Measurements from ENCODE around the gene CLEC18A. TPM values are rescaled to one million over a fixed set of nuclear protein-coding genes. Genes with fewer than 3 reads are reported as not detected.

The CLEC18A gene
- total and polyA plus RNA-seq, 5 donors from 2014 or later = 0.14 to 2.9 TPM; not detected in 3

GRCh38 chr16:69924777-69925191 lies 26.4 kb upstream of the CLEC18A start:
- Histone ChIP-seq H3K4me1 (ENCODE audit: control insufficient read depth, insufficient read depth, low read length, poor library complexity, severe bottlenecking) (no peaks in the 10 kb centered on the region), H3K27ac (ENCODE audit: insufficient read depth, low read length, poor library complexity, severe bottlenecking) (no peak overlapping the region), H3K27me3 (ENCODE audit: control insufficient read depth, insufficient read depth, low read length) (no peaks in the 10 kb centered on the region), H3K4me3 (ENCODE audit: low read depth, low read length) (no peak overlapping the region), H3K9me3 (ENCODE audit: control insufficient read depth in 2 of 2, low read length in 2 of 2) (no peaks in the 10 kb centered on the region), H3K36me3 (ENCODE audit: control insufficient read depth, insufficient read depth, low read length) (peaks cover 43% of the 10 kb centered on the region)
- H3K27ac Mint-ChIP-seq = no peak overlapping the region
- ATAC-seq (ENCODE audit: low read depth in 2 of 2) (no peak), DNase-seq (no peak)
- H3K4me3 Mint-ChIP-seq = no peak overlapping the region
- no peaks in the 10 kb centered on the region for H3K9me3 Mint-ChIP-seq
- H3K4me1 Mint-ChIP-seq = peaks cover 0 to under 1% (median 0%) of the 10 kb centered on the region in 4 donors
- no peaks in the 10 kb centered on the region for H3K27me3 Mint-ChIP-seq
- H3K36me3 Mint-ChIP-seq = peaks cover 27% of the 10 kb centered on the region

- no peaks in the 10 kb centered on the region for H3K9me3 ChIP-seq (ENCODE audit: control insufficient read depth in 2 of 2, low read length in 2 of 2)
- peak overlapping the region in 1 of 3 donors; percentile 8 for H3K27ac Mint-ChIP-seq
- H3K36me3 ChIP-seq (ENCODE audit: control insufficient read depth, insufficient read depth, low read length) = peaks cover 38% of the 10 kb centered on the region
- peaks cover 0 to 5% (median 0%) of the 10 kb centered on the region in 4 donors for H3K4me1 Mint-ChIP-seq
- no peak overlapping the region for H3K27ac ChIP-seq (ENCODE audit: insufficient read depth, low read length, poor library complexity, severe bottlenecking)
- no peaks in the 10 kb centered on the region for H3K9me3 Mint-ChIP-seq
- H3K4me3 ChIP-seq (ENCODE audit: low read depth, low read length) = no peak overlapping the region
- no peaks in the 10 kb centered on the region for H3K27me3 ChIP-seq (ENCODE audit: control insufficient read depth, insufficient read depth, low read length)
- DNase-seq (no peak), ATAC-seq (ENCODE audit: low read depth in 2 of 2) (no peak)
- H3K4me3 Mint-ChIP-seq = no peak overlapping the region
- no peaks in the 10 kb centered on the region for H3K4me1 ChIP-seq (ENCODE audit: control insufficient read depth, insufficient read depth, low read length, poor library complexity, severe bottlenecking)
- no peaks in the 10 kb centered on the region for H3K27me3 Mint-ChIP-seq
- H3K36me3 Mint-ChIP-seq = peaks cover 33% of the 10 kb centered on the region
Observed at GRCh38 chr16:69925311-69925710, 25.8 kb upstream of the CLEC18A start.

GRCh38 chr16:69926241-69926640 lies 24.9 kb upstream of the CLEC18A start:
- Histone ChIP-seq H3K27me3 (ENCODE audit: control insufficient read depth, insufficient read depth, low read length) (no peaks in the 10 kb centered on the region), H3K27ac (ENCODE audit: insufficient read depth, low read length, poor library complexity, severe bottlenecking) (no peak overlapping the region), H3K4me1 (ENCODE audit: control insufficient read depth, insufficient read depth, low read length, poor library complexity, severe bottlenecking) (no peaks in the 10 kb centered on the region), H3K4me3 (ENCODE audit: low read depth, low read length) (no peak overlapping the region), H3K9me3 (ENCODE audit: control insufficient read depth in 2 of 2, low read length in 2 of 2) (no peaks in the 10 kb centered on the region), H3K36me3 (ENCODE audit: control insufficient read depth, insufficient read depth, low read length) (peaks cover 37% of the 10 kb centered on the region)
- H3K27ac Mint-ChIP-seq = peak overlapping the region in 2 of 3 donors; percentile 1 to 8
- peaks cover 2% of the 10 kb centered on the region for H3K27me3 Mint-ChIP-seq
- no peaks in the 10 kb centered on the region for H3K9me3 Mint-ChIP-seq
- ATAC-seq (ENCODE audit: low read depth in 2 of 2) (no peak), DNase-seq (no peak)
- H3K4me3 Mint-ChIP-seq = no peak overlapping the region
- peaks cover 0 to 5% (median 0%) of the 10 kb centered on the region in 4 donors for H3K4me1 Mint-ChIP-seq
- peaks cover 30% of the 10 kb centered on the region for H3K36me3 Mint-ChIP-seq

- no peaks in the 10 kb centered on the region for H3K9me3 ChIP-seq (ENCODE audit: control insufficient read depth in 2 of 2, low read length in 2 of 2)
- Mint-ChIP-seq H3K27me3 (peaks cover 4% of the 10 kb centered on the region), H3K36me3 (peaks cover 29% of the 10 kb centered on the region), H3K27ac (peak overlapping the region in 1 of 3 donors; percentile 32), H3K9me3 (no peaks in the 10 kb centered on the region), H3K4me1 (peaks cover 0 to 5% (median 0%) of the 10 kb centered on the region in 4 donors), H3K4me3 (no peak overlapping the region)
- DNase-seq = no peak
- H3K27me3 ChIP-seq (ENCODE audit: control insufficient read depth, insufficient read depth, low read length) = no peaks in the 10 kb centered on the region
- no peak overlapping the region for H3K27ac ChIP-seq (ENCODE audit: insufficient read depth, low read length, poor library complexity, severe bottlenecking)
- peaks cover 43% of the 10 kb centered on the region for H3K36me3 ChIP-seq (ENCODE audit: control insufficient read depth, insufficient read depth, low read length)
- no peaks in the 10 kb centered on the region for H3K4me1 ChIP-seq (ENCODE audit: control insufficient read depth, insufficient read depth, low read length, poor library complexity, severe bottlenecking)
- peak in 1 of 2 donors; percentile 24 for ATAC-seq (ENCODE audit: low read depth in 2 of 2)
- H3K4me3 ChIP-seq (ENCODE audit: low read depth, low read length) = no peak overlapping the region
Observed at GRCh38 chr16:69927056-69927757, 23.9 kb upstream of the CLEC18A start.

- no peaks in the 10 kb centered on the region for H3K9me3 ChIP-seq (ENCODE audit: control insufficient read depth in 2 of 2, low read length in 2 of 2)
- Mint-ChIP-seq H3K36me3 (peaks cover 41% of the 10 kb centered on the region), H3K9me3 (no peaks in the 10 kb centered on the region), H3K4me1 (peaks cover 0 to 5% (median 0%) of the 10 kb centered on the region in 4 donors), H3K27ac (no peak overlapping the region), H3K4me3 (peak overlapping the region in 1 of 4 donors; percentile 69), H3K27me3 (peaks cover 4% of the 10 kb centered on the region)
- ATAC-seq (ENCODE audit: low read depth in 2 of 2) (no peak), DNase-seq (no peak)
- H3K4me1 ChIP-seq (ENCODE audit: control insufficient read depth, insufficient read depth, low read length, poor library complexity, severe bottlenecking) = no peaks in the 10 kb centered on the region
- H3K27me3 ChIP-seq (ENCODE audit: control insufficient read depth, insufficient read depth, low read length) = no peaks in the 10 kb centered on the region
- H3K27ac ChIP-seq (ENCODE audit: insufficient read depth, low read length, poor library complexity, severe bottlenecking) = no peak overlapping the region
- no peak overlapping the region for H3K4me3 ChIP-seq (ENCODE audit: low read depth, low read length)
- H3K36me3 ChIP-seq (ENCODE audit: control insufficient read depth, insufficient read depth, low read length) = peaks cover 54% of the 10 kb centered on the region
Observed at GRCh38 chr16:69928856-69929400, 22.2 kb upstream of the CLEC18A start.

- DNase-seq (no peak), ATAC-seq (ENCODE audit: low read depth in 2 of 2) (no peak)
- H3K4me1 ChIP-seq (ENCODE audit: control insufficient read depth, insufficient read depth, low read length, poor library complexity, severe bottlenecking) = no peaks in the 10 kb centered on the region
- H3K9me3 Mint-ChIP-seq = no peaks in the 10 kb centered on the region
- H3K9me3 ChIP-seq (ENCODE audit: control insufficient read depth in 2 of 2, low read length in 2 of 2) = no peaks in the 10 kb centered on the region
- no peak overlapping the region for H3K4me3 ChIP-seq (ENCODE audit: low read depth, low read length)
- H3K4me3 Mint-ChIP-seq = no peak overlapping the region
- no peak overlapping the region for H3K27ac ChIP-seq (ENCODE audit: insufficient read depth, low read length, poor library complexity, severe bottlenecking)
- H3K4me1 Mint-ChIP-seq = peaks cover 0 to 5% (median 0%) of the 10 kb centered on the region in 4 donors
- peaks cover 4% of the 10 kb centered on the region for H3K27me3 Mint-ChIP-seq
- peaks cover 59% of the 10 kb centered on the region for H3K36me3 ChIP-seq (ENCODE audit: control insufficient read depth, insufficient read depth, low read length)
- H3K36me3 Mint-ChIP-seq = peaks cover 44% of the 10 kb centered on the region
- no peak overlapping the region for H3K27ac Mint-ChIP-seq
- H3K27me3 ChIP-seq (ENCODE audit: control insufficient read depth, insufficient read depth, low read length) = no peaks in the 10 kb centered on the region
Observed at GRCh38 chr16:69929480-69929879, 21.7 kb upstream of the CLEC18A start.

GRCh38 chr16:69930117-69930776 lies 20.9 kb upstream of the CLEC18A start:
- Histone ChIP-seq H3K27ac (ENCODE audit: insufficient read depth, low read length, poor library complexity, severe bottlenecking) (no peak overlapping the region), H3K4me3 (ENCODE audit: low read depth, low read length) (no peak overlapping the region), H3K9me3 (ENCODE audit: control insufficient read depth in 2 of 2, low read length in 2 of 2) (no peaks in the 10 kb centered on the region), H3K4me1 (ENCODE audit: control insufficient read depth, insufficient read depth, low read length, poor library complexity, severe bottlenecking) (no peaks in the 10 kb centered on the region), H3K27me3 (ENCODE audit: control insufficient read depth, insufficient read depth, low read length) (no peaks in the 10 kb centered on the region), H3K36me3 (ENCODE audit: control insufficient read depth, insufficient read depth, low read length) (peaks cover 67% of the 10 kb centered on the region)
- DNase-seq (peak in 2 of 3 donors; percentile 44 to 60), ATAC-seq (ENCODE audit: low read depth in 2 of 2) (peak; percentile 66 to 70)
- Mint-ChIP-seq H3K27ac (no peak overlapping the region), H3K4me3 (no peak overlapping the region), H3K36me3 (peaks cover 44% of the 10 kb centered on the region), H3K9me3 (no peaks in the 10 kb centered on the region), H3K4me1 (peaks cover 0 to 5% (median 0%) of the 10 kb centered on the region in 4 donors), H3K27me3 (peaks cover 4% of the 10 kb centered on the region)
